CD4-positive, alpha-beta T cell (primary cell): ENCODE results near the gene SASH3. TPM values are rescaled to one million over a fixed set of nuclear protein-coding genes. Genes with fewer than 3 reads are reported as not detected.

Source experiments
- ATAC-seq: fragments of 200-7000 bp; cut with Tn5 transposase; one replicate; pipeline ENCODE4 v1.10.0; 2022; ENCODE audit warnings: mild to moderate bottlenecking; ENCODE audit not compliant: poor library complexity
- CTCF ChIA-PET: fragments of 350-600 bp; sonication (Branson Sonifier 250); formaldehyde crosslinking; loops from one replicate; lab custom pipeline; 2021; ENCODE audit warnings: antibody characterized with exemption, inconsistent platforms; lab: Charles Lee
- POLR2A ChIA-PET: fragments of 350-600 bp; sonication (Branson Sonifier 250); formaldehyde crosslinking; loops from one replicate; lab custom pipeline; 2021; ENCODE audit warnings: antibody characterized with exemption, inconsistent platforms; lab: Charles Lee
- DNase-seq, 14 experiments: peaks; one replicate each; pipeline ENCODE4 v3.0.0-alpha.2; 2013 to 2020; ENCODE audit warnings: mixed read lengths in 2 of 14
- H3K27ac ChIP-seq, 2 donors: one replicate each; pipeline versions ENCODE4 v1.5.1 to v1.7.0; 2013; ENCODE audit warnings: low read length in 2 of 2, low read depth in 1 of 2, mild to moderate bottlenecking in 1 of 2
- H3K27me3 ChIP-seq, 2 experiments: 1 replicate in 1 of 2; 2 replicates in 1 of 2; pipeline versions ENCODE4 v1.6.1 to v1.7.0; 2013; ENCODE audit warnings: low read length in 2 of 2, control low read depth in 1 of 2, mild to moderate bottlenecking in 1 of 2, moderate library complexity in 1 of 2; ENCODE audit not compliant: insufficient read depth in 2 of 2, control insufficient read depth in 1 of 2
- H3K36me3 ChIP-seq: one replicate; pipeline ENCODE4 v1.6.1; 2013; ENCODE audit warnings: low read length, control low read depth; ENCODE audit not compliant: insufficient read depth
- H3K4me1 ChIP-seq: one replicate; pipeline ENCODE4 v1.6.1; 2013; ENCODE audit warnings: low read length, control low read depth; ENCODE audit not compliant: insufficient read depth
- H3K4me3 ChIP-seq: one replicate; pipeline ENCODE4 v1.5.1; 2013; ENCODE audit warnings: mild to moderate bottlenecking, low read length, moderate library complexity
- H3K9me3 ChIP-seq, 2 experiments: 1 replicate in 1 of 2; 2 replicates in 1 of 2; pipeline versions ENCODE4 v1.6.1 to v1.7.0; 2013; ENCODE audit warnings: low read length in 2 of 2, mild to moderate bottlenecking in 2 of 2, control low read depth in 1 of 2, moderate library complexity in 1 of 2; ENCODE audit not compliant: control insufficient read depth in 1 of 2, insufficient read depth in 1 of 2
- H3K27ac Mint-ChIP-seq: one replicate; pipeline ENCODE4 v1.8.0; 2020; ENCODE audit warnings: mixed read lengths
- H3K27me3 Mint-ChIP-seq: one replicate; pipeline ENCODE4 v1.8.0; 2021; ENCODE audit warnings: mixed read lengths
- H3K36me3 Mint-ChIP-seq: one replicate; pipeline ENCODE4 v1.8.0; 2021; ENCODE audit warnings: low read depth, mixed read lengths
- H3K4me1 Mint-ChIP-seq: one replicate; pipeline ENCODE4 v1.8.0; 2021; ENCODE audit warnings: low read depth, mixed read lengths
- H3K4me3 Mint-ChIP-seq: one replicate; pipeline ENCODE4 v1.8.0; 2020; ENCODE audit warnings: mild to moderate bottlenecking, mixed read lengths
- H3K9me3 Mint-ChIP-seq: one replicate; pipeline ENCODE4 v1.8.0; 2020; ENCODE audit warnings: mixed read lengths
- intact Hi-C, 2 experiments: fragments of 100-400 bp; cut with DNase I in 1 of 2; cut with micrococcal nuclease in 1 of 2; formaldehyde crosslinking; loops; one replicate each; pipeline versions ENCODE4 v1.15.1 to v1.9.0; 2023 to 2025; cut with DNase I, micrococcal nuclease
- total RNA-seq, 174 experiments: library from RNA in 2 of 174; stranded (reverse) in 2 of 174; gene quantifications; one replicate each; pipeline ENCODE4 v1.2.3 and lab custom pipeline; 2021 to 2026
- TF ChIP-seq, protein P1 (sequence below): fragments of 200-600 bp; IDR thresholded peaks from one replicate; pipeline ENCODE4 v1.8.0; 2022; ENCODE audit warnings: antibody characterized with exemption, mild to moderate bottlenecking

Gene SASH3
- total RNA-seq, 2 experiments from 2014 or later: 69.0 to 70.8 TPM

- intact Hi-C loops: loop anchor here (5.0 to 10.0 kb wide), 6 partner anchors 39 to 109 kb away; partner anchors contain the start of gene XPNPEP2 (in 1 of the 2)
- Histone ChIP-seq H3K9me3 (no peaks in the 10 kb centered on the region), H3K36me3 (peaks cover 57% of the 10 kb centered on the region), H3K4me3 (peak overlapping the region; percentile 76), H3K27ac (peak overlapping the region; percentile 29 to 69), H3K27me3 (no peaks in the 10 kb centered on the region), H3K4me1 (peaks cover 71% of the 10 kb centered on the region)
- Mint-ChIP-seq H3K4me3 (peak overlapping the region; percentile 85), H3K27ac (peak overlapping the region; percentile 99), H3K27me3 (no peaks in the 10 kb centered on the region), H3K9me3 (no peaks in the 10 kb centered on the region), H3K4me1 (peaks cover 74% of the 10 kb centered on the region), H3K36me3 (peaks cover 91% of the 10 kb centered on the region)
- ATAC-seq (no peak), DNase-seq (peak in 1 of 14 experiments; percentile 44)
- TF ChIP-seq, protein P1, sequence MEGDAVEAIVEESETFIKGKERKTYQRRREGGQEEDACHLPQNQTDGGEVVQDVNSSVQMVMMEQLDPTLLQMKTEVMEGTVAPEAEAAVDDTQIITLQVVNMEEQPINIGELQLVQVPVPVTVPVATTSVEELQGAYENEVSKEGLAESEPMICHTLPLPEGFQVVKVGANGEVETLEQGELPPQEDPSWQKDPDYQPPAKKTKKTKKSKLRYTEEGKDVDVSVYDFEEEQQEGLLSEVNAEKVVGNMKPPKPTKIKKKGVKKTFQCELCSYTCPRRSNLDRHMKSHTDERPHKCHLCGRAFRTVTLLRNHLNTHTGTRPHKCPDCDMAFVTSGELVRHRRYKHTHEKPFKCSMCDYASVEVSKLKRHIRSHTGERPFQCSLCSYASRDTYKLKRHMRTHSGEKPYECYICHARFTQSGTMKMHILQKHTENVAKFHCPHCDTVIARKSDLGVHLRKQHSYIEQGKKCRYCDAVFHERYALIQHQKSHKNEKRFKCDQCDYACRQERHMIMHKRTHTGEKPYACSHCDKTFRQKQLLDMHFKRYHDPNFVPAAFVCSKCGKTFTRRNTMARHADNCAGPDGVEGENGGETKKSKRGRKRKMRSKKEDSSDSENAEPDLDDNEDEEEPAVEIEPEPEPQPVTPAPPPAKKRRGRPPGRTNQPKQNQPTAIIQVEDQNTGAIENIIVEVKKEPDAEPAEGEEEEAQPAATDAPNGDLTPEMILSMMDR: no peak
- POLR2A ChIA-PET: interaction anchor here (0.9 to 7.0 kb wide), 6 partner anchors 12 to 104 kb away, joined by 4 to 162 read pairs (median 33); no protein-coding TSS in a partner anchor
- CTCF ChIA-PET: interaction anchor here (1.0 to 1.8 kb wide), 4 partner anchors 10 to 105 kb away, joined by 3 to 8 read pairs (median 4); no protein-coding TSS in a partner anchor
Observed at GRCh38 chrX:129783291-129783713, 3.6 kb downstream of the SASH3 start.

DNA sequence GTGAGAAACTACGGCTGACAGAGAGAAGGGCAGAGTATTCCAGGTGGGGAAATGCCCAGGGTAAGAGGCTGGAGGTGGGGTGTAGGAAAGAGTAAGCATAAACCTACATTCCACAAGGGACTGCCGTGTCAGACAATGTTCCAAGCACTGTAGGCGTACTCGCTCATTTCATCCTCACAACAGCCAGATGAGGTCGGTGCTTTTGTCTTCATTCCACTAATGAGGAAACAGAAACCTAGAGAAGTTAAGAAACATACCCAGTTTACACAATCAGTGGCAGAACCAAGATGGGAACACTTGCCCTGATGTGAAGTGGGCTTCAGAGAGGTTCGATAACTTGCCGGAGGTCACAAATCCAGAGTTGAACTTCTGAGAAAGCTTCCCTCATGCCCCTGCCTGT lies 4.6 kb downstream of the SASH3 start:
- POLR2A ChIA-PET: interaction anchor here (0.6 to 7.0 kb wide), 7 partner anchors 9 to 105 kb away, joined by 3 to 162 read pairs (median 10); no protein-coding TSS in a partner anchor
- peaks cover 65% of the 10 kb centered on the region for H3K36me3 ChIP-seq

DNA sequence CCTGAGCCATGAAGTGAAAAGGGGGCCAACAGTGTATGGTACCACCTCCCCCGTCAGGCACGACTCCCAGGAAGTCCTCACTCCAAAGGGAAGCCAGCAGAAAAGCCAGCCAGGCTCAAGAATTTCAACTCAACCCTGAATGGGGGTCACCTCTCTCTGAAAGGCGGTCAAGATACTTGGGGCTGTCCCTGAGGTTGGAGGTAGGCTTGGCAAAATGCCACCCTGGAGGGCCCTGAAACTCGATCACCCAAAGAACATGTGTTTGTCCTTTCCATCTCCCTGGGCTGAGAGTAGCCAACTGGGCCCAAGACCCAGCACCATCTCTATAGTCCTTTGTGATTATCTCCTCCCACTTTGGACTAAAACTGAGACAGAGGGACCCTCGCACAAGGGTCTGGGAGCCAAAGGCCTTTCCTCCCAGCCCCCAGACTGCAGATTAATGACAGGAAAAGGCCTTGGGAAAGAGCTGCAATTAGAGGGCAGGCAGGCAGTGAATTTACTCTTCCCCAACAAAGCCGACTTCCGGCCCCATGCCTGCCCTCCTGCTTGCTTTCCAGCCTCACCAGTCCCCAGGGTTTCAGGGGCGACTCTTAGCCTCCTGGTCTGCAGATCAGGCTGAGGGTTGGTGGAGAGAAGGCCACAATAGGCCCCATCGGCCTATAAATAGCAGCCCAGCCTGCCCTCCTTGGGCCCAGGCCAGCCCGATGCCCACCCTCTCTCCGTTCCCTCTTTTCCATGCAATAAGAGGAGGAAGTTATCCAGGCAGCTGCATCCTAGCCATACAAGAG lies 5.6 kb downstream of the SASH3 start:
- H3K27ac Mint-ChIP-seq: peak overlapping the region; percentile 99
- H3K9me3 Mint-ChIP-seq: no peaks in the 10 kb centered on the region
- H3K4me1 ChIP-seq: peaks cover 68% of the 10 kb centered on the region
- no peaks in the 10 kb centered on the region for H3K27me3 Mint-ChIP-seq
- no peak for ATAC-seq
- ChIA-PET CTCF (no interaction called here), POLR2A (interaction anchor here (0.7 to 2.6 kb wide), 7 partner anchors 8 to 131 kb away, joined by 3 to 15 read pairs (median 3); partner anchors contain the start of gene APLN)
- H3K4me3 Mint-ChIP-seq: peak overlapping the region; percentile 83
- H3K36me3 Mint-ChIP-seq: peaks cover 87% of the 10 kb centered on the region
- H3K4me1 Mint-ChIP-seq: peaks cover 56% of the 10 kb centered on the region
- H3K9me3 ChIP-seq: no peaks in the 10 kb centered on the region
- peaks cover 75% of the 10 kb centered on the region for H3K36me3 ChIP-seq
- peak overlapping the region; percentile 37 for H3K4me3 ChIP-seq
- intact Hi-C loops: loop anchor here (10.0 kb wide), 2 partner anchors 51 to 111 kb away; partner anchors contain the start of gene XPNPEP2 (in 1 of the 2)
- TF ChIP-seq, protein P1: no peak
- peak overlapping the region; percentile 52 to 69 for H3K27ac ChIP-seq
- no peak for DNase-seq
- no peaks in the 10 kb centered on the region for H3K27me3 ChIP-seq

More for the DNA sequence above, 4.6 kb downstream of the SASH3 start:
- Mint-ChIP-seq H3K4me3 (peak overlapping the region; percentile 85), H3K27me3 (no peaks in the 10 kb centered on the region), H3K36me3 (peaks cover 92% of the 10 kb centered on the region), H3K27ac (peak overlapping the region; percentile 99), H3K9me3 (no peaks in the 10 kb centered on the region), H3K4me1 (peaks cover 64% of the 10 kb centered on the region)
- H3K4me1 ChIP-seq: peaks cover 67% of the 10 kb centered on the region
- H3K9me3 ChIP-seq: no peaks in the 10 kb centered on the region
- intact Hi-C loops: loop anchor here (5.0 to 10.0 kb wide), 6 partner anchors 38 to 110 kb away; partner anchors contain the start of gene XPNPEP2 (in 1 of the 2)
- H3K27me3 ChIP-seq: no peaks in the 10 kb centered on the region
- CTCF ChIA-PET: interaction anchor here (0.8 to 1.8 kb wide), 2 partner anchors 39 to 87 kb away, joined by 3 to 4 read pairs; no protein-coding TSS in a partner anchor
- no peak for ATAC-seq
- TF ChIP-seq, protein P1: no peak
- peak overlapping the region; percentile 76 for H3K4me3 ChIP-seq
- peak overlapping the region; percentile 22 to 38 for H3K27ac ChIP-seq
- no peak for DNase-seq
